ENCODE results near the gene TPD52L2. TPM values are rescaled to one million over a fixed set of nuclear protein-coding genes. Genes with fewer than 3 reads are reported as not detected.

The TPD52L2 gene
- total RNA-seq (2014; rRNA removed; shearing (Covaris generic)) = 151 and 156 TPM in 2 replicates

DNA sequence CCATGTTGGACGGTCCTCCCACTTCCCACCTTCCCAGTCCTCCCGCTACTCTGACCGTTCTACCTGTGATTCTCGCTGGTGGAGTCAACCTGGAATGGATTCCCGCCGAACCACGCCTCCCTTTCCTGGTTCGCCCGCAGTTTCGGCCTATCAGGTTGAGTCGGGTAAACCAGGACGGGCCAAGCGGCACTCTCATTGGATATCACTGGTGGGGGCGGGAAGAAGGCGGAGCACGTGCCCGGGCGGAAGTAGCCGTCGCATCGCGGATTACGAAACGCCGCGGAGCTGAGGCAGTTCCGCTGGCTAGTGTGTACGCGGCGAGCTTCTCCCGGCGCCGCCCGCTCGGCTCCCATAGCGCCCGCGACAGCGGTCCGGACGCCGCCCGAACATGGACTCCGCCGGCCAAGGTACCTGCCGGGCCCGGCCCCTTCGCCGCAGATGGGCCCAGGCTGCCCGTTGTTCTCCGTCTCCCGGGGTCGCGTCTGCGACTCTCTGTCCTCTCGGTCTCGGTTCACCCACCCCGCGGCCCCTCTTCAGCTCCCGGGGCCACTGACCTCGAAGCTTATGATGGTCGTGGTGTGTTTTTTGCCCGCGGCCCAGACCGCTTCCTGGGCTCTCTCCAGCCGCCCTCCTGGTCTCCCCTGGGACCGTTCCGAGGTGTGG is at the start of gene TPD52L2:
TSS of gene TPD52L2 (plus strand) at position 293 of the 663 bp plus-strand sequence. CDS start at position 389, 96 bp downstream.
- DNase-seq (ENCODE audit: low spot score) = peak; percentile 100

DNA sequence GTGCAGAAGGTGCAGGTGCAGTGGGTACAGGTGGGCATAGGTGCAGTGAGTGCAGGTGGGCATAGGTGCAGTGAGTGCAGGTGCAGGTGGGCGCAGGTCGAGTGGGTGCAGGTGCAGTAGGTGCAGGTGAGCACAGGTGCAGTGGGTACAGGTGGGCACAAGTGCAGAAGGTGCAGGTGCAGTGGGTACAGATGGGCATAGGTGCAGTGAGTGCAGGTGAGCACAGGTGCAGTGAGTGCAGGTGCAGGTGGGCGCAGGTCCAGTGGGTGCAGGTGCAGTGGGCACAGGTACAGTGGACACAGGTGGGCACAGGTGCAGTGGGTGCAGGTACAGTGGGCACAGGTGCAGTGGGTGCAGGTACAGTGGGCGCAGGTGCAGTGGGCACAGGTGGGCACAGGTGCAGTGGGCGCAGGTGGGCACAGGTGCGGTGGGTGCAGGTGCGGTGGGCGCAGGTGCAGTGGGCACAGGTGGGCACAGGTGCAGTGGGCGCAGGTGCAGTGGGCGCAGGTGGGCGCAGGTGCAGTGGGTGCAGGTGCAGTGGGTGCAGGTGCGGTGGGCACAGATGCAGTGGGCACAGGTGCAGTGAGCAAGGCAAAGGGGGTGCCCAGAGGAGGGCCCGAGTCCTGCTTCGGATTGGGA is 49.3 kb upstream of the TPD52L2 start:
- DNase-seq (ENCODE audit: low spot score) = no peak

DNA sequence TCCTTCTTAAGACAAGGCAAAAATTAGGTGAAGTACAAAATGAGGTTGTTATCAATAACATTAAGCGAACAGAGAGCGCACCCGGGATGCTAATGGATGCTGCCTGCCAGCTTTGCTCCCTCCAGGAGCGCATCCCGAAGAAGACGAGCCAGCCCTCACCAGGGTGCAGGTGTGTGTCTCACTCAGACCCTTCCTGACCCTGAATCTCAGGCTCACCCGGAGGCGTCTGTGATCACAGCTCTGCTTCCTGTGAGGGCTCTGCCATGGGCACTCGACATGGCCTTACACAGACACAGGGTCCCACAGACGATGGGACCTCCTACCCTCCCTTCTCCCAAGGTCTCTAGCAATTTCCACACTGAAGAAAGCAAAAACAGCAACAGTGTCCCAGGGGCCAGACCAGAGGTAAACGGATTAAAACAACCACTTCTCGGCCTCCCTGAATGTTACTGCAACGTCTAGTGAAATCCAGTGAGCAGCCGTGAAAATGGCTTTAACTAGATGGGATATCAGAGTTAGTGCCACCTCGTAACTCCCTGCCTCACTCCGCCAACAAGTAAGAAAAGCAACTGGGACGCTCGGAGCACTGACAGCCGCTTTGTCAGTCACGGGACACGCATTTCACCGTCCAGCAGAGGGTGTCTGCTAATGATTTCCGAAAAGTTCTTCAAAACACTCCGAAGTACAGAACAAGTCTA is 45.7 kb upstream of the TPD52L2 start:
- DNase-seq (ENCODE audit: low spot score) = no peak

DNA sequence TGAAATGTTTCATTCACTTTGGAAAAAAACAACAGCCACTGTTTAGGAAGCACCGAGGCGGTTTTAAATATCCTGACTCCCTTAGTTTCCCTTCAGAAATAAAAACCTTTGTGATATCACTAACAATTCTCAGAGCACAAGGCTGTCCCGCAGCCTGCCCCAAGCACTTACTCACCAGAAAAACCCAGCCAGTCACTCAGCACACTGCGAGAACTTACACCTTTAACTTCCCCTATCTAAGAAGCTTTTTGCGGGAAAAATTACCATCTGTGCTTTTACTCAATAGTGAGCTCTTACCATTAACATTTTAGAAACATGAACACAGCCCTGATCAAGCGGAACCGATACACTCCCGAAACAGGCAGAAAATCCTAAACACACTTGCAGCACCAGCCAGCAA is 43.3 kb upstream of the TPD52L2 start:
- no peak for DNase-seq (ENCODE audit: low spot score)

DNA sequence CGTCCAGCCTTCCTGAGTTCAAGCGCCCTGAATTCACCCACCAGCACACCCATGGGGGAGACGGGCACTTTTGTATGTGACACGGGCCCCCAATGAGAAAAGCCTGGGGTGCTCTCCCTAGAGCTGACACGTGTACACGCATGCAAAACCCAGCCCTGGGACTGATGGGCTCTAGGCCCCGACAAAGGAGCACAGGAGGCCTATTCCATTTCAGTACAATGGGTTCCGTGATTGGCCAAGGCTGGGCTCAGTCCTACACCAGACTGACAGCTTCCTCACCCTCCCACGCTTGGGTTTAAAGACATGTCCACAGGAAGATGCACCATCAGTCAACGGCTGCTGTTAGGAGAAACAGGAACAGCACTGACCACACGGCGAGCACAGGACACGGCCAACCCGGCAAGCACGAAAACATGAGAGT is 42.8 kb upstream of the TPD52L2 start:
- DNase-seq (ENCODE audit: low spot score) = no peak

DNA sequence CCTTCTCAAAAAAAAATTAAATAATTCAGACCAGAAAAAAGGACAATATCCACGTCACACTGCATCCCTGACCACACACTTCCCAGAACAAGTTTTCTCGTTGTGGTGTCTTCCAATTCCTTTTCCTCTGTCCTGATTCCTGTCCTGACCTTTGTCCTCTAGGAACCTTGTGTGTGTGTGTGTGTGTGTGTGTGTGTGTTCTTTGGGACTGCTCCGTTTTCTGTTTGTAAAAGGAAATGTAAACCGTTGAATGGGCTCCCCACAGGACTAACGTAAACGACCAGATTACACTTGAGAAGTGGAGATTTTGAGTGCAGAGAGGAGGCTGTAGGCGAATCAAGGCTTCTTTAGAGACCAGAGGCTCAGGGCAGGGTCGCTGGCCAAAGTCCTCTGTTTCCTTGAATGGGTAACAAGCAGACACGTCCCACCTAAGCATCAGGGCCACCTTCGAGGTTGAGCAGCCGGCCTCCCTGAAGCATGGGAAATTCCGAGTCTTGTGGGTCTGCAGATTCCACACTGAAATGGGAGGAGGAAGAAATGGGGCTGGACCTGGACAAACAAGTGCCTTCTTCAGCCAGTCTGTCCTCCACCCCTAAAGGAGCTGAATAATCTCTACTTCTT is 41.3 kb upstream of the TPD52L2 start:
- no peak for DNase-seq (ENCODE audit: low spot score)

DNA sequence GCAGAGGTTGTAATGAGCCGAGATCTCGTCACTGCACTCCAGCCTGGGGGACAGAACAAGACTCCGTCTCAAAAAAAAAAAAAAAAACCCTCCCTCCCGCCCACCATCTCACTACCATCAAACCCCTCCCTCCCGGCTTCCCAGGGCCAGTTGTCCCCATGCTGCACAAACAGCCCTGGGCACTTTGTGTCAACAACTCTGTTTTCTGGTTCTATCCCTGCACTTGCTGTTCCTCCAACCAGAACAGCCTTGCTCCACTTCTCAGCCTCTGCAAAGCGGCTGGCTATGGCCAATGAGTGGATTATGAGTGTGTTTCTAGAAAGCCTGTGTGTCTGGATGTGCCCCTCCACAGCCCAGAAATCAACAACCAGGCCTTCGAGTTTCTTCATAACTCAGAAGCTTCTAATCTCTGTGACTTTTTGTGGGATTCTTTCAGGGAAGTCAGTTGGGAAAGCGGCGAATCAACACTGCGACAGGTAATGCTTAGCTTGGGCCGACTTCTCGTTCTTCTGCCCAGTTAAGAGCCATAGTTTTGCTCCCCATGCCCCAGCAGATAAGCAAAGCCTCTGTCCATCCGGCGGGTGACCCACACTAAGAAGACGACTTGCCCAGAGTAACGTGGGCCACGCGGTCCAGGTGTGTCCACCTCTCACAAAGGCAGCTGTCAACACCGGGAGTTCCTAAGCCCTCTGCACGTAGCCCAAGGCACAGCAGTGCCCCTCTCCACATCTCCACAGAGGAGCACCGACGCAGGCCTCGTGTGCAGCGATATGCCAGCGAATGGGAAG is 39.5 kb upstream of the TPD52L2 start:
- DNase-seq (ENCODE audit: low spot score) = no peak

DNA sequence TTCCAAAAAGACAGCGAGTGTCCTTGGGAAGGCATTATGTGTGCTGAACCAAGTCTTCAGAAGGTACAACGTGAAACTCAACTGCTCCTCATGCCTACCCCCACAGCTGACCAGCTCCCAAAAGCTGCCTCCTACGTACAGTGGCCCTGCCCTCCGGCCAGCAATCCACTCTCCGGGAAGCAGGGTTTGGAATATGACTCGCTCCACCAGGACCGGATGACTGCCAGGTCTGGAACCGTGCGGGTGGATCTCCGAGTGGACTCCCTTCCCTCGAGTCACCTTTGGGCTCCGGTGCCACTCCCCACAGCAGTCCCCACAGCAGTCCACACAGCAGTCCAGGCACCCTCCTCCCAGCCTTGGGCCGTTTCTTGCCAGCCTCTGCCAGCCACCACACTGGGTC is 38.3 kb upstream of the TPD52L2 start:
- no peak for DNase-seq (ENCODE audit: low spot score)

DNA sequence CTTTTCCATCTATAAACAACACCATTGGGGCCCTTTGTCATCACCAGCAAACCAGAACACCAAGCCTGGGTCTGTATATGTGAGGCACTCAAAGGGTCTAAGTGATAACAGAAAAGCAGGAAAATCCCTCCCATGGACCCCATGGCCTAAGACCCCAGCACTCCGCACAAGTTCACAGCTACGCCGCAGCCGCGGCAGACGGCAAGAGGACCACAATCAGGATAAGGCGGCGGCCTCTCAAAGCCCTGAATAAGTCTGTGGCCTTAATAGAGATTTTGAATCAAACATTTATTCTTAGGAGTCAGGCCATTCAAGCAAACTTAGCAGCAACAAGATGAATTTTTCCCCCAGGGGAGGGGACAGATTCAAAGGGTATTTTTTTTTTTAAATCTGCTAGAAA is 36.9 kb upstream of the TPD52L2 start:
- no peak for DNase-seq (ENCODE audit: low spot score)

DNA sequence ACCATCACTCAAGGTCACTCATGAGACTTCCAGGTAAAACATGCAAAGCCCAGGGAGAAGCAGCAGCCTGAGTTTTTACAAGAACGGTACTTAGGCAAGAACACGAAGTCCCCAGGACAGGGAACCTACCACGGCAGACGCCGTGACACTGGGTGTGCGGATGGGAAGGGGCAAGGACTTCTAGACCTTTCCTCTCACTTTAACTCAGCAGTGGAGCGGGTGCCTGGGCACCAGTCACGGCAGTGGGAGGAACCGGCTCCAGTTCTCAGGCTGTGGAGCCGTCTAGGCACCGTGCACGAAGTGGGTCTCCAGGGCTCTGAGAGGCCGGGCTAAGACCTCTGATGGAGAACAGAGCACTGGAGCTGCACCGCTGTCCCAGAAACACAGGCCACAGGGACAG is 36.5 kb upstream of the TPD52L2 start:
- no peak for DNase-seq (ENCODE audit: low spot score)

DNA sequence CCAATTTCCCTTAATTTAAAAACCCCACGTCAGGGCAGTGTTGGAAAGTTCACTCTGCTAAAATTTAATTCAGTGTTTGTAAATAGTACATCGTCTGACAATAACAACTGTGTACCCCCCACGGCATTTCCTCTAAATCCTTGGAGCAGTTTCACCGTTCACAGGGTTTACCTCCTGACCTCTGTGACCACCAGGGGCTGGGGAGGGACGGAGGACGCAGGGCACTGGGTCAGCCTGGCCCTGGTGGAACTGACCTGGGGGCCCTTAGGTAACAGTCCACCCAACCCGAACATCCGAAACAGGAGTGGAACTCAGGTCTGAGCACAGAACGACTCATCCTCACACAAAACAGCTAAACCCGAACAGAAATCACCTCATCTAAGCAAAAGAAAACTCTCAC is 36.1 kb upstream of the TPD52L2 start:
- no peak for DNase-seq (ENCODE audit: low spot score)

DNA sequence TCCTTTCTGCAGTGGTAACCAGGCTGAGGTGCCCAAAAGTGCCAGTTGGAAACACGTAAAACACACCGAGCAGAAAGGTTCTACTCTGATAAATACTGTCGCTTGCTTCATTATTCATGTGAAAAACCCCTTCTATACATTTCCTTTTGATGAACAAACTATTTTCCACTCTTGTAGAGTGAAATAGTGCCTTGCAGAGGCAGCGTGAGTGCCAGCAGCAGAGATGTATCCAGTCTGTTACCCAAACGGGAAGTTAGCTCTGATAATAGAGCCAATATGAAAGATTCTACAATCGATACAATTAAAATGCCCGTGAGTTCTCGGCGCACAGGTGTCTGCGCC is 35.5 kb upstream of the TPD52L2 start:
- no peak for DNase-seq (ENCODE audit: low spot score)

DNA sequence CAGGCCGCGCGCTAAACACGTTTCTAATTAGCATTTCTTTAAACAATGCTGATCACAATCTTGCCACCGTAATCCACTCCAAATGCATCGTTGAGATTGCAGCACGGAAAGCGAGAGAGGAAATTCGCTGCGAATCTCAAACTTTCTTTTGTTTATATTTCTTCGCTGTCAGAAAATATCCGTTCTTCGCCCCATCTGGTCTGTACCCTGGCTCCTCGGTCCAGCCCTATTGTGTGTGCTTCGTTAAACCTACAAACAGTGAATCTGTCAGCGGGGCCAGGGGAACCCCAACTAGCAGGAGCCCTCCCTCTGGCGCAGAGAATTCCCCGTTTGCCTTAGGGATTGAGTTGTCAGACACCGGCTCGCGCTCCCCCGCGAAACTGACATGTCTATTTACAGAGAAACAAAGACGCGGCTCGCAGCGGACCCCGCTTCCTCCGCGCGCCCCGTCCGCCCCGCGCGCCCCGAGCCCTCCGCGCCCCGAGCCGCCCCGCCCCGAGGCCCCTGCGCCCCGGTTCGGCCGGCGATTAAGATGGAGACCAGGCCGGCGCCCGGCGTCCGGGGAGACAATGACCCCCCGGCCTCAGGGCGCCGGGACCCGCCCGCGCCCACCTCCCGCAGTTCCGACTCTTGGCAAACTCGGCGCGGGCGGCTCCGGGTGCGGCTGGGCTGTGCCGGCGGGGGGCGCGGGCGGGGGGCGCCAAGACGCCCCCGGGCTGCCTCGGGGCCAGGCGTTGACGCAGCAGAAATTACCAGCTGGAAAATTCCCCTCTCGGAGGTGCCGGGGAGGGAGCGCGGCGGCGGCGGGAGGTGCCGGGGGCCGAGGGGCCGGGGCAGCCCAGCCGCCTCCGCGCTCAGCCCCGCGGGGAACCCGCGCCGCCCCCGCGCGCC is 34.9 kb upstream of the TPD52L2 start:
- no peak for DNase-seq (ENCODE audit: low spot score)

DNA sequence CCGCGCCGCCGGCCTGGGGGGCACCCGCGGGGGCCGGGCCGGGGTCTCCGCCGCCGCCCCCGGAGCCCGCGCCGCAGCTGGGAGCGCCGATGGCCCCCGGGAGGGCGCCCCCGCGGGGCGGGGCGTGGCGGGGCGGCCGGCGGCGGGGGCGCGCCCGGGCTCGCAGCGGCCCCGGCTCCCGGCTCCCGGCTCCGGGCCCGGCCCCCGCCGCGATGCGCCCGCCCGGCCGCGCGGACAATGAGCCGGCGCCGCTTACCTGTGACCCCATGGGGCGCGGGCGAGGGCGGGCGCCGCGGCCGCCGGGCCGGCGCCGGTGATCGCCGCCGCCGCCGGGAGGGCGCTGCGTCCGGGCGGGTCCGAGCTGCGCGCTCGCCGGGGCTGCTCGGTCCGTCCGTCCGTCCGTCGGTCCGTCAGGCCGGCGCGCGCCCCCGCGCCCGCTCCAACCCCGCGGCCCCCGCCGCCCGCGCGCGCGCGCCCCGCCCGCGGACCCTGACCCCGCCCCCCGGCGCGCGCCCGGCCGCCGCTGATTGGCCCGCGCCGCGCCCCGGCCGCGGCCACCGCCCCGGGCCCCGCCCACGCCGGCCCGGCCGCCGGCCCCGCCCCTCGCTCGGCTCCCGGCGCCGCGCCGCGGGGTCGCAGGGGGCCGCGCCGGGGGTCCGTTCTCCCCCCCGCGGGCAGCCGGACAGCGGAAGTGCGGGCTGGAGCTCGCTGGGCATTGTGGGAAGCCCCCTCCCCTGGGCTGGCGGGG is 34.1 kb upstream of the TPD52L2 start, which contains the start of gene ZBTB46:
TSS of gene ZBTB46 (minus strand) at position 424 of the 748 bp plus-strand sequence. CDS start 40,507 bp downstream, outside the sequence.
- peak; percentile 42 for DNase-seq (ENCODE audit: low spot score)

DNA sequence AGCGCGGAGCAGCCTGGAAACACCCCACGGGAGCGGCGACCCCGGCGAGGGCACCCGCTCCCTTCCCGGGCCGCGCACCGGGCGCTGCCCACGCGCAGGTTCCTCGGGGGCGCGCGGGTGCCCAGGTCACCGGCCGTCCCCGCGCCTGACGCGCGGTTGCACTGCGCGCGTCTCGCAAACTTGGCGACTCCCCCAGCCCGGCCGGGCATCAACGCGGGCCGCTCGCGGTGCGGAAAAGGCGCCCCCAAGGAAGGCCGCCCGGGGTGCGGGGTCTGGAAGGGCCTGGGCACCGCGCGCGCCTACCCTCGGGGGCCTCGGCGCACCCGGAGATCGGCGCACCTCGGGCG is 33.5 kb upstream of the TPD52L2 start:
- DNase-seq (ENCODE audit: low spot score) = no peak

DNA sequence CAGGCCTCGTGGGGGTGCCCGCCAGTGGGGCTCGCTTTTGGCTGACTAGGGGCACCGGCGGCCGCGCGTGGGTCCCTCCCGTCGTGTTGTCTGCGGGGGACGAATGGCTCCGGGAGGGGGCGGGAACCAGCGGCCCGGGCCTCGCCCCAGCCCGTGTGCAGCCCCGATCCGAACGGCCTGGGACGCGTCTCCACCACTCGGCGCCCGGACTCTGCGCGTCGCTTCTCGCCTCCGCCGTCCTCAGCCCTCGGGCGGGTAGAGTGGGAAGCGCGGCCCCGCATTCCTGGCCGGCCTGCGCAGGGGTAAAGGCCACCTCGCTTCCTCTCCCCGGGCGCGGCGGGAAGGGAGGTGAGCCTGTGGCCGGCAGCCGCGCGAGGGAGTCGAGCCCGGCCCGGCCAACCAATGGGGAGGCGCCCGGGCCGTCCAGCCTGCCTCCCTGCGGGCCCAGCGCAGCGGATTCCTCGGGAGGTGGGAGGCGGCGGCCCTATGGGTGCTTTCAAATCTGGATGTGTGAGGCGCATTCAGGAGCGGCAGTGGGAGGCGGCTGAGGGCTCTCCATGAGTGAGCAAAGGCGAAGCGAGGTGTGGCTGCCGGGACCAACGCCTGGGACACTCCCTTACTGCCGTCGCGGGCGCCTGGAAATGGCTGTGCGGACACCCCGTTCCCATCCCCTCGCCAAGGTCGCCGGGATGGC is 32.9 kb upstream of the TPD52L2 start:
- DNase-seq (ENCODE audit: low spot score) = peak; percentile 68

DNA sequence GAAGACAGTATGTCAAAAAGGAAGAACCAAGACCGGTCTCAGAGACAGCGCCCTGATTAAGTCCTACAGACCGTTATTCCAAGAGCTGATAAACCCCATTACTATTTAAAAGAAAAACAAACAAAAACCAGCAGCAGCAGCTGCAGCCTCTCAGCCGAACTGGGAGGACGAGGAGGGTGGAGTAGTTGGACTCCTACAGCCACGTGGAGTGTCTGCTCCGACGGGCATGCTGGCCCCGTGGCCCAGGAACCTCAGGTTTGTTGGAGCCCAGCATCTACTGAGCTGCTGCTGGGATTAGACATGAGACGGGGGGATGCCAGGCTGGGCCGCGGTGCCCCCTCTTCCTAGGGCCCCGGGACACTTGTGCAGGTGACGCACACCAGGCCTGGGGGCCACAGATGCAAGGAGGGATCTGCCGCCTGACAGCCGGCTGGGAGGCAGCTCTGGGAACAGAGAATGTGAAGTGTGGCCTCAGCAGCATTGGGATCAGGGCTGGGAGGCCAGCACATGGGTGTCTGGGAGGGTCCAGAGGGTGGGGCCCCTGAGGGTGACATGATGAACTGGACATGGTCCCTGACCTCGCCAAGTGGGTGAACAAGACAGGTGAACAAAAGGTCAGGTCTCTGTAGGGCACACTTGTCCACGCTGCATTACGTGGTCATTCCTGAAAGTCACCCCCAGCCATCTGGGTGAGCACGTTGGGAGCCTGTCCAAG is 31.1 kb upstream of the TPD52L2 start:
- DNase-seq (ENCODE audit: low spot score) = no peak

DNA sequence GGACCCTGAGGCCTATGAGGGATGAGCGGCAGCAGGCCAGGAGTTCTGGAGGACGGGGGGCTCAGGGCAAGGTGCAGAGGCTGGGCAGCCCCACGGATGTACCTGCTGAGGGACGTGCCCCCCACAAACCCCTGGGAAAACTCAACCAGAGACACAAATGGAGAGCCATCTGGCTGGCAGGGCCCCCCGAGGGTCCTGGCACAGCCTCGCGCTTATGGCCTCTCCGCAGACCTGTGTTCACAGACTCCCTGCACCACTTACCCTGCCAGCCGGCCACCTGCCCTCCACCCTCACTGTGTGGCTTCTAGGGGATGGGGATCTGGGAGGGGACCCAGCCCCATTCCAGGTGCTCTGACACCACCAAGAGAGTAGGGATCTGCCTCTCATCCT is 30.6 kb upstream of the TPD52L2 start:
- no peak for DNase-seq (ENCODE audit: low spot score)

Measured in HT-29 (cell line).